ENCODE data around the gene WRAP73. TPM values are rescaled to one million over a fixed set of nuclear protein-coding genes. Genes with fewer than 3 reads are reported as not detected.
"Not testable (repeated sequence)": the region's sequence is repeated elsewhere in the genome, so short reads cannot be mapped to it uniquely, and the experiment has no call there.

Gene WRAP73
- total RNA-seq, 2 donors from 2014 or later = 26.5 to 38.6 TPM

DNA sequence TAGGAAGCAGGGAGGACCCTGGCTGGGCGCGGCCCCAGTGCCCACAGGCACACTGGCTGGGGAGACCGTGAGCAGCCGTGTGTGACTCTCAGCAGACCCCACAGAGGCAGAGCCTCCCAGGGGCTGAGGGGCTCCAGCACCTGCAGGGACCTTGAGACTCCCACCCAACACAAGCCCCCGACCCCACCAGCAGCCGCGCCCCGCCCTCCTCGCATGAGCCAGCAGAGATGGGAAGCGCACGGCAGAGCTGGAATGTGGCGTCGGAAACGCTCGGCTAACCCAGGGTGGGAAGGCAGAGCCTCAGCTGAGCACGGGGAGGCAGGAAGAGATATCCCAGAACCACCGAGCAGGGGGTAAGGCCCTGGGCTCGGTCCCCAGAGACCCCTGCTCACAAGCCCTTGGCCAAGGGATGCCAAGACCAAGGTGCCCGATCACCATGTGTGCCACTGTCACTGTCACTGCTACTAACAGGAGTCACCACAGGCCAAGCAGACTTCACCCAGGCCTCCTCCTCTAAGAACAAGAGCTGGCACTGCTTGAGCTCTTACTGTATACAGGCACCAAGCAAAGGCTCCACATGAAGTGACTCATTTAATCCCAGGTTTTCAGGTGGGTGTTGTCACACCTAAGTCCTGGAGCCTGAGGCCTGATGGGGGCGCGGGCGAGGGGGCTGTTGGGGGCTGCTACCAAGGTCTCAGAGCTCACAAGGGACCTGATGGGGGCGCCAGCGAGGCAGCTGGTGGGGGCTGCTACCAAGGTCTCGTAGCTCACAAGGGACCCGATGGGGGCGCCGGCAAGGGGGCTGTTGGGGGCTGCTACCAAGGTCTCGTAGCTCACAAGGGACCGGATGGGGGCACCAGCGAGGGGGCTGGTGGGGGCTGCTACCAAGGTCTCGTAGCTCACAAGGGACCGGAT is 58.7 kb downstream of the WRAP73 start:
- no peak for ATAC-seq
- DNase-seq (ENCODE audit: low spot score in 2 of 2) = no peak
- H3K36me3 Mint-ChIP-seq = no peaks in the 10 kb centered on the region
- no peak overlapping the region for H3K27ac Mint-ChIP-seq
- no peaks in the 10 kb centered on the region for H3K9me3 Mint-ChIP-seq

DNA sequence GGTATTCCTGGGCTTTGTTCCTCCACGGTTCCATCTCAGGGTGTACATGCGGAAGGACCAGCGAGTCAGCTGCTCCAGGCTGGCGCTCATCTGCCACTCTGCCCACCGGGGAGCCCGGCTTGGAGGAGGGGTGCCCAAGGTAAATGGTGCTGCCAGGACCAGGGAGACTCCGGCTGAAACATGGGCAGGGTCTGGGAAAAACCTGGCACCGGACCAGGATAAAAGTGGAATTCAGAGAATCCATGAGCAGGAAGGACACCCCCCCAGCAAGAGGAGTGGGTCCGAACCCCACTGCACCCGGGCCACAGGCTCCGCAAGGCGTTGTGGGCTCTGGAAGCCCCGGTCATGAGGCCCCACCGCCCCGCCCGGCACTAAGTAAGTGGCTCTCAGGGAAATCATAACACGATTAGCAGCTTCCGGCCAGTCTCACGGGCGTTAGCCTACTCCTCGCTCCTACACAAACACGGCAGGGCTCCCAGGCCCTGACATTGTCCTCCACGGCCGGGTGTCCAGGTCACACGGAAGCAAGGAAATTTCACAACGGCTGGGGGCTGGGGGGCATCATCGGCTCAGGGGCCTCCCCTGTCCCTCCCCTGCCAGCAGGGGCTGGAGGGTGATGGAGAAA is 59.7 kb downstream of the WRAP73 start:
- Mint-ChIP-seq H3K36me3 (no peaks in the 10 kb centered on the region), H3K27ac (no peak overlapping the region), H3K9me3 (no peaks in the 10 kb centered on the region)
- no peak for DNase-seq (ENCODE audit: low spot score in 2 of 2)
- no peak for ATAC-seq

DNA sequence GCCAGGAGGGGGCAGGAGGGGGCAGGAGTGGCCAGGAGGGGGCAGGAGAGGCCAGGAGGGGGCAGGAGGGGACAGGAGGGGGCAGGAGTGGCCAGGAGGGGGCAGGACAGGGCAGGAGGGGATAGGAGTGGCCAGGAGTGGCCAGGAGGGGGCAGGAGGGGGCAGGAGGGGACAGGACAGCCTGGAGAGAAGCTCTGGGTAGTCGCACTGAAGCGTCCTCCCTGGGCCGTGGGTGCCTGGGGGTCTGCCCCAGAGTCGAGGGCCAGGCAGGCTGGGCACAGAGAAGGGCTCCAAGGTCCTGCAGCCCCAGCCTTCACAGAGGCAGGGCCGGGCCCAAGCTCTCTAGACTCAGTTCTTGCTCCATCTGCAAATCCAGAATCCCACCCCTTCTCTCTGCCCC is 61.5 kb downstream of the WRAP73 start:
- H3K27ac Mint-ChIP-seq = peak overlapping the region in 1 of 2 donors; percentile 8
- DNase-seq (ENCODE audit: low spot score in 2 of 2) (no peak), ATAC-seq (no peak)
- no peaks in the 10 kb centered on the region for H3K9me3 Mint-ChIP-seq
- H3K36me3 Mint-ChIP-seq = no peaks in the 10 kb centered on the region

DNA sequence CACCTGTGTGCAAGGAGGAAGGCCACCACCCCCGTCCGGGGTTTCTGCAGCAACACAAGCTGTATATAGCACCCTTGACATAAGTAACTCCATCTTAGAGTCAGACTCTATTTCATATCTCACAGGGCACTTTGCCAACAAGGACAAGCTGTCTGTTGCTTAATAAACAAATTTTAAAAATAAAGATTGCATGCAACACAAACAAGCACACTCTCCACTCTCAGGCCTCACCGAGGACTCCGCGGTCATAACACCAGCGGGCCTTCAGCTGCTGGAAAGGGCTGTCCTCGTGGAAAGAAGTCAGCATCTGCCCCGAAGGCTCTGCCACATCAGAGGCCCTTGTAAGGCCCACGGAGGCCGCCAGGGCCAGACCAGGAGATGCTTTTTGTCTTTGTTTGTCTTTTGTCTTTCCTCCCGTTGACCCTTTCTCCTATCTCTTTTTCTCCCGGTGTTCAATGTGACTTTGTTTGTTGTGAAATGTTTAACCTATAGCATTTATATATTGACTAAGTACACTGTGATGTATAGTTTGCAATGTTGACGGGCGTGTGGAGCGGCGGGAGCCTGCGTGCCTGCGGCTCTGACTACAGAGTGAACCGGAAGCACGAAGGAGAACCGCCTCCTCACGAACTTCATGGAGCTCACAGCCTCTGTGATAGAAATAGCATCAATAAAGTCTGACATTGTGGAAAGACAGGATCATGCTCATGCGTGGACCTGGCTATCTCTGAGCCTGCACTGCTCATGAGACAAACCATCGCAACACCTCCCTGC is 62.7 kb downstream of the WRAP73 start:
- H3K36me3 Mint-ChIP-seq = no peaks in the 10 kb centered on the region
- no peaks in the 10 kb centered on the region for H3K9me3 Mint-ChIP-seq
- no peak overlapping the region for H3K27ac Mint-ChIP-seq
- DNase-seq (ENCODE audit: low spot score in 2 of 2) (no peak), ATAC-seq (no peak)

DNA sequence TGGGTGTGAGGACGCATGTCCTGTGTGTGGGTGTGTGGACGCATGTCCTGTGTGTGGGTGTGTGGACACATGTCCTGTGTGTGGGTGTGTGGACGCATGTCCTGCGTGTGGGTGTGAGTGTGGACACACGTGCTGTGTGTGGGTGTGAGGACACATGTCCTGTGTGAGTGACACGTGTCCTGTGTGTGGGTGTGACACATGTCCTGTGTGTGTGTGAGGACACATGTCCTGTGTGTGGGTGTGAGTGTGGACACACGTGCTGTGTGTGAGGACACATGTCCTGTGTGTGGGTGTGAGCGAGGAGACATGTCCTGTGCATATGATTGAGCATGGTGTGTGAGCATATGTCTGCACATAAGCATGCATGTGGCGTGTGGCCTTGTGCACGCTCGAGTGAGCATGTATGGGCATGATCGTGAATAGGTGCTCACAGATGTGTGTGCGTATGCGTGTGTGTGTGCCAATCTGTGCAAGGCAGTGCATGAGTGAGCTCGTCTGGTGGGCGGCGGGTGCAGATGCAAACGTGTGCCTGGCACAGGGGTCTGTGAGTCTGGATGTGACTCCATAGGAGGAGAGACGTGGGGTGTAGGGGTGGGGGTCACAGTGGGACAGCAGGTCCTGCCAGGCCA is 63.8 kb downstream of the WRAP73 start:
- H3K9me3 Mint-ChIP-seq = no peaks in the 10 kb centered on the region
- DNase-seq (ENCODE audit: low spot score in 2 of 2) = no peak
- H3K36me3 Mint-ChIP-seq = no peaks in the 10 kb centered on the region
- ATAC-seq = no peak
- no peak overlapping the region for H3K27ac Mint-ChIP-seq

DNA sequence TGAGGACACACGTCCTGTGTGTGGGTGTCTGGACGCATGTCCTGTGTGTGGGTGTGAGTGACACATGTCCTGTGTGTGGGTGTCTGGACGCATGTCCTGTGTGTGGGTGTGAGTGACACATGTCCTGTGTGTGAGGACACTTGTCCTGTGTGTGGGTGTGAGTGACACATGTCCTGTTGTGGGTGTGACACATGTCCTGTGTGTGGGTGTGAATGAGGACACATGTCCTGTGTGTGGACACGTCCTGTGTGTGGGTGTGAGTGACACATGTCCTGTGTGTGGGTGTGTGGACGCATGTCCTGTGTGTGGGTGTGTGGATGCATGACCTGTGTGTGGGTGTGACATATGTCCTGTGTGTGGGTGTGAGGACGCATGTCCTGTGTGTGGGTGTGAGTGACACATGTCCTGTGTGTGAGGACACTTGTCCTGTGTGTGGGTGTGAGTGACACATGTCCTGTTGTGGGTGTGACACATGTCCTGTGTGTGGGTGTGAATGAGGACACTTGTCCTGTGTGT is 64.5 kb downstream of the WRAP73 start:
- H3K36me3 Mint-ChIP-seq; H3K27ac Mint-ChIP-seq; ATAC-seq; DNase-seq (ENCODE audit: low spot score in 2 of 2); H3K9me3 Mint-ChIP-seq: not testable (repeated sequence)

DNA sequence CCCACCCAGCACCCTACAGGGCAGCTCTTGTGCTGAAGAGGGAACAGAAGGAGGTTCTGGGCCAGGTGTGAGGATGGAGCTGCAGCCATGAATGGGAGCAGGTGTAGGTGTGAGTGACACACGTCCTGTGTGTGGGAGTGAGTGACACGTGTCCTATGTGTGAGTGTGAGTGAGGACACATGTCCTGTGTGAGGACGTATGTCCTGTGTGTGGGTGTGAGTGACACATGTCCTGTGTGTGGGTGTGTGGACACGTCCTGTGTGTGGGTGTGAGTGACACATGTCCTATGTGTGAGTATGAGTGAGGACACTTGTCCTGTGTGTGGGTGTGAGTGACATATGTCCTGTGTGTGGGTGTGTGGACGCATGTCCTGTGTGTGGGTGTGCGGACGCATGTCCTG is 65.0 kb downstream of the WRAP73 start:
- ATAC-seq = peak; percentile 64 to 78
- no peaks in the 10 kb centered on the region for H3K9me3 Mint-ChIP-seq
- no peak overlapping the region for H3K27ac Mint-ChIP-seq
- no peak for DNase-seq (ENCODE audit: low spot score in 2 of 2)
- no peaks in the 10 kb centered on the region for H3K36me3 Mint-ChIP-seq

DNA sequence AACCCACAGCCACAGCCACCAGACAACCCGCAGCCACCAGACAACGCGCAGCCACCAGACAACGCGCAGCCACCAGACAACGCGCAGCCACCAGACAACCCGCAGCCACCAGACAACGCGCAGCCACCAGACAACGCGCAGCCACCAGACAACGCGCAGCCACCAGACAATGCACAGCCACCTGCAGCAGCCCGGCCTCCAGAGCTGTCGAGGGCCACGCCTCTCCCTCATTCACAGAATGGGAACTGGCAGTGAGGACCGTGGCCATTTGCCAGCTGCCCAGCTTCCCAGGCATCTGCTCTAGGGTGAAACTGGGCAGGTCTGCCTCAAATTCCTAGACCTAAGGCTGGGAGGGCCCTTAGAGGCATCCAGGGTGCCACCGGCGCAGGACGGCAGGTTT is 66.2 kb downstream of the WRAP73 start:
- ATAC-seq; DNase-seq (ENCODE audit: low spot score in 2 of 2); H3K36me3 Mint-ChIP-seq; H3K9me3 Mint-ChIP-seq; H3K27ac Mint-ChIP-seq: not testable (repeated sequence)

DNA sequence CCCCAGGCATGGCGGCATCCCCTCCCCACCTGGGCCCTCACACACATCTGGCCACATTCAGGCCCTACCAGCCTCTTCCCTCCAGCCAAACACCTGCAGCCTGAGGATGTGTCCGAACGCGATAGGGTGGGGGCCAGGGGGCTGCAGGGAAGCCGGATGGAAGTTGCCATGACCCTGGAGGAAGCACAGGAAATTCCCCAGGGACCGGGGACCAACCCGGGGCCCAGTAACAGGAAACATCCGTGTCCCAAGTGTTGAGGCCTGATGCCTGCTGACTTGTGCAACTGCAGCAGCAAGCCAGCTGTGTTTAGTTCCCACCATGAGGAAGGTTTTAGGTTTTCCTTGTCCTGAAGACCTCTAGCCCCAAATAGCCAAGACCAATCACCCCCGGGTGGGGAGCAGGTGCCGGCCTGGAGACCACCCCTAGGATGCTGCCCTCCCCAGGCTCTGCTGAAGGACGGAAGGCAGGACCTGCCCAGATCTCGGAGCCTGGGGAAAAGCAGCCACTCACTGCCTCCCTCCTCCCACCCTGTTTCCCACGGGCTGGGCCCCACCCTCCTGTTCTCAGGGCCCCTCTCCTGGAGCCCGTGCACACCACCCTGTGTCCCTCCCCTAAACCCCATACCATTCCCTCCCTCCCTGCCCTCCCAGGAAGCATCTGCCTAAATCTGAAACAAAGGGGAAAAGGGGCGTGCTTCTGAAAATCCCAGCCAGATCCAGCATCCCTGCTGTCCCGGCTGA is 68.4 kb downstream of the WRAP73 start:
- Mint-ChIP-seq H3K9me3 (no peaks in the 10 kb centered on the region), H3K27ac (no peak overlapping the region), H3K36me3 (no peaks in the 10 kb centered on the region)
- DNase-seq (ENCODE audit: low spot score in 2 of 2) (no peak), ATAC-seq (no peak)

Other genes starting within 250 kb of the WRAP73 start
- gene ARHGEF16, start 195.4 kb downstream of the WRAP73 start, total RNA-seq = under 1 TPM in 1 of 2 donors, not detected in 1; 0.46 TPM
- gene MEGF6, start 38.6 kb downstream of the WRAP73 start, total RNA-seq = 1 to 10 TPM; 4.6 to 7.6 TPM
- gene TPRG1L, start 25.1 kb downstream of the WRAP73 start, total RNA-seq = 1 to 10 TPM; 6.0 to 10.0 TPM
- gene TP73, start 2.4 kb upstream of the WRAP73 start, total RNA-seq = under 1 TPM; 0.30 to 0.39 TPM
- not detected for gene CCDC27, start 102.3 kb upstream of the WRAP73 start, total RNA-seq
- 1 to 10 TPM; 1.0 to 2.7 TPM for gene SMIM1, start 122.6 kb upstream of the WRAP73 start, total RNA-seq
- gene LRRC47, start 146.4 kb upstream of the WRAP73 start, total RNA-seq = 10 to 100 TPM; 26.8 to 33.9 TPM
- gene CEP104, start 207.1 kb upstream of the WRAP73 start, total RNA-seq = 10 to 100 TPM; 26.9 to 28.3 TPM
- 10 to 100 TPM; 12.0 TPM for gene DFFB, start 207.4 kb upstream of the WRAP73 start, total RNA-seq